ENCODE data around the gene CBX5.
A peak's percentile ranks its signal among the peaks of the same experiment; 100 is the strongest.
"Not testable (repeated sequence)": the region's sequence is repeated elsewhere in the genome, so short reads cannot be mapped to it uniquely, and the experiment has no call there.

CBX5 gene

DNA sequence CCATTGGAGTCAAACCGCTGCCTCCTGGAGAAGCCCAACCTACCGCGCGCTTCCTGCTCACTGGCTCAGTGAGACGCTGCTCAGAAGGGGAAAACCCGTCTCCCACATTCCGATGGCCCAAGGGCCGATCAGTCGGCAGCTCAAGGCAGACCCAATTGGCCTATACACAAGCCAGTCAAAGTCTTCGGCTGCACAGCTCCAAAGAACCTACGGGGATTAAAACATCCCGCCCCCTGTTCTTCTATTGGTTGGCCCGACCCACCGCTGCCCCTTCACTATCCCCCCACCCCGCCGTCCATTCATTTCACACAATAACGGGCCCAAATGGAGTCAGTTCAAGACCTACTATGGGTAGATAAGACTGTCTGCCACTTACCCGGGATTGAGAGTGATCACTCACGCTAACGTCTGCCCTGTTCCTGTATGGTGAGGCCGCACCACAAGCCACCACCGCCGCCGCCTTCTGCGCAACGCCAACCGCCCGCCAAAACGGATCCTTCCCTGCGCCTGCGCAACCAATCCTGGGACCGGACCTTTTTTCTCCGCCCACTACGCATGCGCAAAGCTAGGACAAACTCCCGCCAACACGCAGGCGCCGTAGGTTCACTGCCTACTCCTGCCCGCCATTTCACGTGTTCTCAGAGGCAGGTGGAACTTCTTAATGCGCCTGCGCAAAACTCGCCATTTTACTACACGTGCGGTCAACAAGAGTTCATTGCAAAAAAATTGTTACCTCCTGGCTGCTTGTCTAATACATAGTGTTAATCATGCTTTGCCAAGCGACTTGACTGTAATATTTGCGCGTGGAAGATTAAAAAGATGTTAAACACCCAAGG, at the start of gene CBX5:
CBX5 (minus strand) TSS at position 491 of the 836 bp plus-strand sequence. CDS start 22,472 bp downstream, outside the sequence.
- peak; percentile 98 to 99 (median 99) for DNase-seq (ENCODE audit: low read depth in 3 of 3)

DNA sequence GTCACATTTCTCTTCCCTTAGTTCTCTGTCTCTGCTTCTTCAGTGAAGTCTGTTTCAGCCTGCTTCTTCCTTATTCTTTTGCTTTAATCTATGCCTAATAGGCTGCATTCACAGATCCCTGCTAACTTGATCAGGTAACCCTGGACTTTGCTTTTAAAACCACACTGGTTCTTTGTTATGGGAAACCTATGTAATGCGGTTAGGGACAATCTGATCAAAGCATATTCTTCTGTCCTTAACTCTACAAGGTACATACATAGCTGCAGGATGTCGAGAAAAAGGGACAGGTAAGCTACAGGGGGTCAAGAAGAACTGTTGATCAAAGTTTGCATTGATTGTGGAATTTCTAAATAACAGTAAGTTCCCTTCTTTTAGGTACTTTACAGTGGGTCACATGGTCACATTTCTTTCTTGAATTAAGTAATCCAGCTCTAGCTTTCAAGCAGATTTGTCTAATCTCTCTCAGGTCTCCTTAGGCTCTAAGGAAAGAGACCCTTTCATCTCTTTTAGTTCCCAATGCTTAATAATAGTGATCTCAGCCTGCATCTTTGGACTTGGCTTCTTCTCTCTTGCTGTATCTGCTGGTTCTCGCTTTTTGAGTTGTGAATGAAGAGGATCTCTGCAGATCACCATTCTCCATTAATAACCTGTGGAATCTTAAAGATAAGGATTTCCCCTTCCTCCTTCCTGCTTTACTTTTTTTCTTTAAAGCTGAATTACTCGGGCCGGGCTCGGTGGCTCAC, 48.8 kb upstream of the CBX5 start:
- DNase-seq (ENCODE audit: low read depth in 3 of 3): no peak

DNA sequence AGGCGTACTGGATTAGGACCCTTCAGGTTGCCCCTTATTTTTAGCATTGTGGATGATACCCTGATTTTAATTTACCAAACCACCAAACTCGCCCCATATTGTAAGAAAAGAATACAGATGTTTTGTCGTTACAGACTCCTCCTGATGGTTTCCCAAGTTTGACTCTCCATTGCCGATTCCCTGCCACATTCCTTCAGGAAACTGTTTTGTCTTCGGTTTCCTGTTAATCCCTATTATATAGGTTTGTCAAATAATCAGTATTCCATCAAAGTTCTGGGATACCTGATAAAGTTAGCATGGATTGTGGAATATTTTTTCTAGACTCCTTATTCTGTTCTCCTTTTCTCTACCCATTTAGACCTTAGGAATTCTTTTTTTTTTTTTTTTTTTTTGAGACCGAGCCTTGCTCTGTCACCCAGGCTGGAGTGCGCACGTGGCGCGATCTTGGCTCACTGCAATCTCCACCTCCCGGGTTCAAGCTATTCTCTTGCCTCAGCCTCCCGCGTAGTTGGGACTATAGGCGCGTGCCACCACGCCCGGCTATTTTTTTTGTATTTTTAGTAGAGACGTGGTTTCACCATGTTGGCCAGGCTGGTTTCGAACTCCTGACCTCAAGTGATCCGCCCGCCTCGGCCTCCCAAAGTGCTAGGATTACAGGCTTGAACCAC, 45.7 kb upstream of the CBX5 start:
- DNase-seq (ENCODE audit: low read depth in 3 of 3): not testable (repeated sequence)

GRCh38 chr12:54324617-54325441, 44.9 kb upstream of the CBX5 start, which contains the start of gene COPZ1:
Gene COPZ1 (plus strand): TSS chr12:54325131. CDS start chr12:54325164, 33 bp downstream.
- DNase-seq (ENCODE audit: low read depth in 3 of 3): peak; percentile 84 to 92 (median 89)

DNA sequence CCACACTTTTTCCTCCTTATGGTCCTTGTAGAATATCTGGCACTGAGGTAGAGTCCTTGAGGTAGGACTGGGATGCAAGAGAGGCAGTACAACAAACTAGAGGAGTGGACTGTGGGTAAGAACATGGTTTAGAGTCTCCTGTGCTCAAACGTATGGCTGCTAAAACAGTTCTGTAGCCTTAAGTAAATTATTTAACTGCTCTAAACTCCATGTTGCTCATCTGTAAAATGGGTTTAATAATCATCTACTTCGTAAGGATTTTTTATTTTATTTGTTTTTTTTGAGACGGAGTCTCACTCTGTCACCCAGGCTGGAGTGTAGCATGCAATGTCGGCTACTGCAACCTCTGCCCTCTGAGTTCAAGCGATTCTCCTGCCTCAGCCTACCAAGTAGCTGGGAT, 41.4 kb upstream of the CBX5 start:
- DNase-seq (ENCODE audit: low read depth in 3 of 3): no peak

DNA sequence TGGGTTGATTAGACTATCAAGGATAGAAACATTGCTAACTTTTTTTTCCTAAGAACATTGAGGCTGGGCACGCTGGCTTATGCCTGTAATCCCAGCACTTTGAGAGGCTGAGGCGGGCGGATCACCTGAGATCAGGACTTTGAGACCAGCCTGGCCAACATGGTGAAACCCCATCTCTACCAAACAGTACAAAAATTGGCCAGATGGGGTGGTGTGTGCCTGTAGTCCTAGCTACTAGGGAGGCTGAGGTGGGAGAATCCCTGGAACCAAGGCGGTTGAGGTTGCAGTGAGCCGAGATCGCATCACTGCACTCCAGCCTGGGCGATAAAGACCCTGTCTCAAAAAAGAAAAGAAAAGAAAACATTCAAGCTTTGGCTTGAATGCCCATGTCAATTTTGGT, 32.4 kb upstream of the CBX5 start:
- not testable (repeated sequence) for DNase-seq (ENCODE audit: low read depth in 3 of 3)

GRCh38 chr12:54311051-54311450, 31.1 kb upstream of the CBX5 start:
- no peak for DNase-seq (ENCODE audit: low read depth in 3 of 3)

GRCh38 chr12:54306925-54307741, 27.2 kb upstream of the CBX5 start:
- no peak for DNase-seq (ENCODE audit: low read depth in 3 of 3)

DNA sequence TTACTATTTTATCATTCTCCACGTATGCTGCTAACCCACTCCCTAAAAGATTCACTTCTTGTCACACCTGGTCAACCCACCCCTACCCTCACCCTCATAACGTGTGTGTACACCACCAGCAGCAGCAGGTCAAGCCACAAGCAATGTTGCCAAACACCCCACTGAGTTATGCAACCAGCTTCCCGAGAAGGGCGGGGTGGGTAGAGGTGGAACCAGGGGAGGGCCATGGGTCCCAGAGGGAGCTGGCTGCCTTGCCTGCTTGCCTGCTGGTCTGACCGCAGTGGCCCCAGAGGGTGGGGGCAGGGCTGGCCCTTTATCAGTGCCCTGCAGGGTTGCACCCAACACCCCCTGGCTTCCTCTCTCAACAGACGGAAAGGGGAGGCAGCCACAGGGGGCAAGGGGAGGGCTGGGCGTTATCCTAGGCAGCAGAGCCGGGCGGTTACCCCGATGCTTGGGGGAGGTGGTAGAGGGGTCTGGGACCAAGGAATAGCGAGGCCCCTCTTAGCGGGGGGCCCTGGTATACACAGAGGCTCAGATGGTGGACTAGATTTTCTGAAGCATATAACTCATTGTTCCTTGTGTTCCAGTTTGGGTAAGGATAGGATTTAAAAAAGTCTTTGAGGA, 24.4 kb upstream of the CBX5 start:
- no peak for DNase-seq (ENCODE audit: low read depth in 3 of 3)

GRCh38 chr12:54303640-54304039, 23.7 kb upstream of the CBX5 start:
- DNase-seq (ENCODE audit: low read depth in 3 of 3): no peak

- DNase-seq (ENCODE audit: low read depth in 3 of 3): no peak
These were observed 21.6 kb upstream of the CBX5 start for GRCh38 chr12:54301428-54302048.

DNA sequence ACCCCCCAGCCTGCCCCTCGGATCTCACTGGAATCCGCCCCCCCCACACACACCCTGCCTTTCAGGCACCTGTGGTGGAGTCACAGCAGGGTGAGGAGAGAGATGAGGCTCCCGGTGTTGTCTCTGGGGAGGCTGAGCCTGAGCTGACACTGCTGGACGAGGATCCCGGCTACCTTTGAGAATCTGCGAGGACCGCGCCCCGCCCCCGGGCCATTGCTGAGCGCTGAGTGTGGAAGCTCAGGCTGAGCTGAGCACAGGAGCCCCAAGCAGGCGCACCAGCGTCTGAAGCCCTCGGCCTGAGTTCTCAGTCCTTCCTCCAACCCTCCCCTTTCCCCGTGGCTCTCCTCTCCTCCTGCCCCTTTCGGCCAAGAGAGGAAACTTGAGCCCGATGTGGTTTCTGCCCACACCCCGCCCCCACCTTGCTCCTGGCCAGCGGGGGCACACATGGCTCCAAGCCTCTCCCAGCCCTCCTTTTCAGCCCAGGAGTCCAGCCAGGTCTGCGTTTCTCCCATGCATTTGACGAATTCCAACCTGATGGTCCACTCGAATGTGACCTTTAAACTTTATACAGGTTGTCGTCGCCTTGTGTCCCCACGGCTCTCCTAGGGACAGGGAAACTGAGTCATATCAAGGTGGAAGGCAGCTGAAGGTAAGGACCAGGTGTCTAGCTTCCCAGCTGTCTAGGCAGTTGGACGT, 21.0 kb upstream of the CBX5 start, which contains the start of gene NFE2:
NFE2 (minus strand) TSS at position 284 of the 696 bp plus-strand sequence. CDS start 5,767 bp downstream, outside the sequence.
- DNase-seq (ENCODE audit: low read depth in 3 of 3): no peak

DNA sequence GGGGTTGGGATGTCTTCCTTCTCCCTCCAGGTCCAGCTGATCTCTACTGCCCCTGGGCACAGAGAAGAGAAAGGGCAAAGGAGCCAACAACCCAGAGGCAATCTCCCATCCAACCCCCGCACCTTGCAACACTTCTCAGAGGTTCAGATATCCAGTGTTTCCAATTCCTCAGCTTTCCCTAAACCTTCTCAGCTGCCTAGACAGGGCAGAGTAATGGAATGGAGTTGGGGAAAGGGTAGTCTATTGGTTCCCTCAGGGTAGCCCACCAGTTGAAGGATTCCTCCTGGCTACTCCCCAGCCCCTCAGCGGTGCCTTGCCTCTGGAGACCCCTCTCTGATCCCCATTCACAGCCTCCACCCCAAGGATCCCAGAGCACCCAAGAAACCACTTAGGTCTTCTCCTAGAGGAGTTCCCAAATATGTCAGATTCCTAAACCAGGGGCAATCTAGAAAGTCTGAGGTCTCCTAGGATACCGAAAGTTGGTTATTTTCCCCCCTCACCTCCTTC, 20.4 kb upstream of the CBX5 start:
- DNase-seq (ENCODE audit: low read depth in 3 of 3): no peak

GRCh38 chr12:54299515-54300224, 19.7 kb upstream of the CBX5 start:
- DNase-seq (ENCODE audit: low read depth in 3 of 3): no peak

DNA sequence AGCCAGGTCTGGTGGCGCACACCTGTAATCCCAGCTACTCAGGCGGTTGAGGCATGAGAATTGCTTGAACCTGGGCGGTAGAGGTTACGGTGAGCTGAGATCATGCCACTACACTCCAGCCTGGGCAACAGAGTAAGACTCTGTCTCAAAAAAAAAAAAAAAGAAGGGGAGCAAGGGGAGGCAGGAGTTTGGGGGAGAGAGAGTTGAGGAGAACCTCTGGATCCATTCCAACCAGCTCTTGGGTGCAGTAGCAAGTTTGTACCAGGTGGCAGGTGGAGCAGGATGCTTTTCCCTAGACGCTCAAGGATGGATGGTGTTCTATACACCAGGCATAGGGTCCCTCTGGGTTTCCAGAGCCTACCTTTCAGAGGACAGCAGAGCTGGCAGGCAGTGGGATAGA, 19.0 kb upstream of the CBX5 start:
- DNase-seq (ENCODE audit: low read depth in 3 of 3): no peak

DNA sequence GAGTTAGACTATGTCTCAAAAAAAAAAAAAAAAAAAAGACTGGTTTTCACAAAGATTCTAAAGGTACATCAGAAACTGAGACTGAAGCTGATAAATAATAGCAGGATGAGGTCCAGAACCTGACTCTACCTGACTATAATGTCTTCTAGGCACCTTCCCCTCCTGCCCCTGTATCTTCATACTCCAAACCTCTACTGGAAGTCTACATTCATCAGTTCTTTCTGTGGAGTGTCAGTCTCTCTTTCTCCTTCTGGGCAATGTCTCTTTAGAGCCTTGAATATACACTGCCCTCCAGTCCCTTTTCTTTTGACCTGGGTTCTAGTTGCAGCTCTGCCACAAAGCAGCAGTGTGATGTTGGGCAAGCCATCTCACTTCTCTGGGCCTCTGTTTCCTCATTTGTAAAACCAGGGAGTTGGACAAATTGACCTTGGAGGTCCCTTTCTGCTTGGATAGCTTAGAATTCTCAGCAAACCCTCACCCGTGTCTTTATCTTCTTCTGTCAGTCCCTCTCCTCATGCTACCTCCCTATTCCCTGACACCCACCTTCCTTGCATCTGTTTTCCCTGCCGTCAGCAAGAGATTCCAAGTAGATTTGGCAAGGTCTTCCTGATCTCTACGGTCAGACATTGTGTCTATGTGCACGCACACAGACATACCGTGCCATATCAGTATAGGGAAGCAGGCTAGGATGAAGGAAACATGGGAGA, 16.6 kb upstream of the CBX5 start:
- no peak for DNase-seq (ENCODE audit: low read depth in 3 of 3)

DNA sequence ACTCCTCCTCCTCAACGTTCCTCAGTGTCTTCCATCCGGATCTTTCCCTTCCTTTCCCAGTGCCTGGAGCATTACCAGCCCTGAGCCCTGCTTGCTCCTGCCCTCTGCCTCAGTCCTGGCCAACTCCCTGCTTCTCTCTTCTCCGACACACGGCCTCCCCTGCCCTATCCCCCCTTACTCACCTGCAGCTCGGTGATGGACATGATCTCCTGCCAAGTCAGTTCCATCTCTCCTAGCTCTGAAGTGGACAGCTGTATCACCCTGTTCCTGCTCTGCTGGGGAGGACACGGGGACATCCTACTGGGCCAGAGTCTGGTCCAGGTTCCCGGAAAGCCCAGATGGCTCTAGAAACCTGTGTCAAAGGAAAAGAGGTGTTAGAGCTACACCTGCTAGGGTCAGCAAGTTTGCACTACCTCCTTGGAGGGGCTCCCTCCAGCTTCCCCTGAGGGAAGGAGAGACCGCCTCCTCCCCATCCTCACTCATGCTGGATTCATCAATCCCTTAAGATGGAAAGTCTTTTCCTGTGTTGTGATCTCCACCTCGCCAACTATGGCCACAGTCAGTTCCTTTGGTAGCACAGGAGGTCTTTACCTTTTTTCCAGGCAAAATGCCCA, 15.1 kb upstream of the CBX5 start:
- no peak for DNase-seq (ENCODE audit: low read depth in 3 of 3)
